HG03460 (cell line): ENCODE measurements around the gene IGF2R.
"Not testable (repeated sequence)": the region's sequence is repeated elsewhere in the genome, so short reads cannot be mapped to it uniquely, and the experiment has no call there.

ENCODE experiments used
- ATAC-seq: cut with Tn5 transposase; IDR thresholded peaks from one replicate; pipeline ENCODE4 v1.9.1; 2021; ENCODE audit not compliant: unreplicated experiment

The IGF2R gene

GRCh38 chr6:159951772-159952171, 17.1 kb upstream of the IGF2R start:
- no peak for ATAC-seq

GRCh38 chr6:159952289-159953005, 16.4 kb upstream of the IGF2R start:
- no peak for ATAC-seq

GRCh38 chr6:159953091-159953601, 15.7 kb upstream of the IGF2R start:
- no peak for ATAC-seq

- ATAC-seq: no peak
Observed at GRCh38 chr6:159955945-159956361, 12.9 kb upstream of the IGF2R start.

- ATAC-seq: no peak
Observed at GRCh38 chr6:159957071-159957673, 11.7 kb upstream of the IGF2R start.

GRCh38 chr6:159959165-159959975, 9.5 kb upstream of the IGF2R start:
- ATAC-seq: no peak

GRCh38 chr6:159959976-159960384, 8.9 kb upstream of the IGF2R start:
- no peak for ATAC-seq

GRCh38 chr6:159960485-159960884, 8.4 kb upstream of the IGF2R start:
- no peak for ATAC-seq

- no peak for ATAC-seq
Observed at GRCh38 chr6:159961528-159961927, 7.4 kb upstream of the IGF2R start.

GRCh38 chr6:159963111-159963510, 5.8 kb upstream of the IGF2R start:
- no peak for ATAC-seq

GRCh38 chr6:159964046-159964445, 4.8 kb upstream of the IGF2R start:
- no peak for ATAC-seq

GRCh38 chr6:159966339-159966738, 2.5 kb upstream of the IGF2R start:
- ATAC-seq: no peak

GRCh38 chr6:159966981-159967380, 1.9 kb upstream of the IGF2R start:
- ATAC-seq: no peak

- ATAC-seq: not testable (repeated sequence)
Observed at GRCh38 chr6:159967621-159968020, 1.3 kb upstream of the IGF2R start.

- ATAC-seq: peak; percentile 21
Observed at GRCh38 chr6:159969204-159969912, 476 bp downstream of the IGF2R start.

GRCh38 chr6:159969921-159970320, 1.0 kb downstream of the IGF2R start:
- ATAC-seq: peak; percentile 28

- ATAC-seq: no peak
Observed at GRCh38 chr6:159970659-159971063, 1.8 kb downstream of the IGF2R start.

GRCh38 chr6:159971341-159972178, 2.7 kb downstream of the IGF2R start:
- no peak for ATAC-seq

GRCh38 chr6:159972506-159973268, 3.8 kb downstream of the IGF2R start:
- no peak for ATAC-seq
